DOHH2 (cell line): ENCODE results near the gene WDR27.

Source experiments
- H3F3A ChIP-seq: fragments of 200-600 bp; sonication (generic), shearing (Covaris generic); 2 replicates; pipeline ENCODE4 v1.6.0; 2016; ENCODE audit warnings: antibody characterized with exemption, mild to moderate bottlenecking; ENCODE audit not compliant: control insufficient read depth, insufficient read depth
- H3K27ac ChIP-seq: fragments of 200-600 bp; sonication (generic); 2 replicates; pipeline ENCODE4 v1.5.1; 2014; ENCODE audit warnings: low read depth, mild to moderate bottlenecking, low read length, moderate library complexity
- H3K27me3 ChIP-seq: fragments of 200-600 bp; sonication (generic); 2 replicates; pipeline ENCODE4 v1.6.1; 2014; ENCODE audit warnings: mild to moderate bottlenecking, low read length, mixed read lengths; ENCODE audit not compliant: control insufficient read depth
- H3K36me3 ChIP-seq: fragments of 200-600 bp; sonication (generic); 2 replicates; pipeline ENCODE4 v1.6.1; 2014; ENCODE audit warnings: mild to moderate bottlenecking, low read length, moderate library complexity, mixed read lengths; ENCODE audit not compliant: control insufficient read depth
- H3K4me1 ChIP-seq: fragments of 200-600 bp; sonication (generic); 2 replicates; pipeline ENCODE4 v1.6.1; 2014; ENCODE audit warnings: mild to moderate bottlenecking, low read length, mixed read lengths; ENCODE audit not compliant: control insufficient read depth
- H3K4me2 ChIP-seq: fragments of 200-600 bp; sonication (generic); 2 replicates; pipeline ENCODE4 v1.6.0; 2014; ENCODE audit warnings: mild to moderate bottlenecking, low read length, moderate library complexity
- H3K4me3 ChIP-seq: fragments of 200-600 bp; sonication (generic); 2 replicates; pipeline ENCODE4 v1.5.1; 2014; ENCODE audit warnings: mild to moderate bottlenecking, low read length, mixed read lengths
- H3K79me2 ChIP-seq: fragments of 200-600 bp; sonication (generic); 2 replicates; pipeline ENCODE4 v1.6.1; 2014; ENCODE audit warnings: mild to moderate bottlenecking, low read length, mixed read lengths; ENCODE audit not compliant: control insufficient read depth
- H3K9me2 ChIP-seq: fragments of 200-600 bp; sonication (generic); replicated peaks from 2 replicates; pipeline ENCODE4 v1.6.1; 2014; ENCODE audit warnings: mild to moderate bottlenecking, low read length, mixed read lengths; ENCODE audit not compliant: control insufficient read depth
- H3K9me3 ChIP-seq: fragments of 200-600 bp; sonication (generic); 2 replicates; pipeline ENCODE4 v1.6.1; 2014; ENCODE audit warnings: antibody characterized with exemption, low read length, mixed read lengths; ENCODE audit not compliant: control insufficient read depth, insufficient read depth
- H4K20me1 ChIP-seq: fragments of 200-600 bp; sonication (generic); 2 replicates; pipeline ENCODE4 v1.6.0; 2014; ENCODE audit warnings: low read depth, mild to moderate bottlenecking, antibody characterized with exemption, low read length, moderate library complexity; ENCODE audit not compliant: control insufficient read depth, insufficient read depth
- EZH2phosphoT487 ChIP-seq: fragments of 200-600 bp; sonication (generic); IDR thresholded peaks from 2 replicates; pipeline ENCODE4 v1.6.1; 2017; ENCODE audit warnings: borderline replicate concordance, mild to moderate bottlenecking, antibody characterized with exemption, low read length, moderate library complexity, mixed read lengths
- TF ChIP-seq, protein P1 (sequence below): fragments of 200-600 bp; sonication (generic); IDR thresholded peaks from one replicate; pipeline ENCODE4 v1.5.1; 2014; ENCODE audit warnings: antibody characterized with exemption, mild to moderate bottlenecking, low read depth, low read length; ENCODE audit not compliant: poor library complexity, severe bottlenecking

Gene WDR27

DNA sequence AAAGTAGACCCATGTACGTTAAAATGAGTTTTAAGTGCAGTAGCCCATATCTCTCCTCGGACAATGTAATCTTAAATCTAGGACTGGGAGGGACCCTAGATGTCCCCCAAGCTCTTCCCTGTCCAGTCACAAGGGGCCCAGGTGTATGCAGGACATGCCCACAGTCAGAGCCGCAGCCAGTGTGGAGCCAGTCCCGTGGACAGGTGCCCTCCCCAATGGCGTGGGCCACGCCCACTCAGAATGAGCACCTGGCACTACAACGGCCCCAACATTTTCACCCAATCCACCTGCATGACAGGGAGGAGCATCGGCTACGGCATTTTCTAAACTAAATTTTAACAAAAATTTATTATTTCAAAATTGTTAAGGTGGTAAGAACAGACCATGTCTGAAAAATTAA, 53.2 kb downstream of the WDR27 start:
- H3K9me2 ChIP-seq: no peaks in the 10 kb centered on the region
- TF ChIP-seq EZH2phosphoT487: no peak
- TF ChIP-seq, protein P1, sequence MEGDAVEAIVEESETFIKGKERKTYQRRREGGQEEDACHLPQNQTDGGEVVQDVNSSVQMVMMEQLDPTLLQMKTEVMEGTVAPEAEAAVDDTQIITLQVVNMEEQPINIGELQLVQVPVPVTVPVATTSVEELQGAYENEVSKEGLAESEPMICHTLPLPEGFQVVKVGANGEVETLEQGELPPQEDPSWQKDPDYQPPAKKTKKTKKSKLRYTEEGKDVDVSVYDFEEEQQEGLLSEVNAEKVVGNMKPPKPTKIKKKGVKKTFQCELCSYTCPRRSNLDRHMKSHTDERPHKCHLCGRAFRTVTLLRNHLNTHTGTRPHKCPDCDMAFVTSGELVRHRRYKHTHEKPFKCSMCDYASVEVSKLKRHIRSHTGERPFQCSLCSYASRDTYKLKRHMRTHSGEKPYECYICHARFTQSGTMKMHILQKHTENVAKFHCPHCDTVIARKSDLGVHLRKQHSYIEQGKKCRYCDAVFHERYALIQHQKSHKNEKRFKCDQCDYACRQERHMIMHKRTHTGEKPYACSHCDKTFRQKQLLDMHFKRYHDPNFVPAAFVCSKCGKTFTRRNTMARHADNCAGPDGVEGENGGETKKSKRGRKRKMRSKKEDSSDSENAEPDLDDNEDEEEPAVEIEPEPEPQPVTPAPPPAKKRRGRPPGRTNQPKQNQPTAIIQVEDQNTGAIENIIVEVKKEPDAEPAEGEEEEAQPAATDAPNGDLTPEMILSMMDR: no peak
- no peaks in the 10 kb centered on the region for H3K9me3 ChIP-seq
- no peak overlapping the region for H3K4me2 ChIP-seq
- no peak overlapping the region for H3K27ac ChIP-seq
- H3K36me3 ChIP-seq: no peaks in the 10 kb centered on the region; the same call in 1 of the 2 replicates
- no peaks in the 10 kb centered on the region for H4K20me1 ChIP-seq
- no peak overlapping the region for H3K4me3 ChIP-seq
- no peaks in the 10 kb centered on the region for H3K79me2 ChIP-seq
- H3F3A ChIP-seq: no peaks in the 10 kb centered on the region
- no peaks in the 10 kb centered on the region for H3K27me3 ChIP-seq
- no peaks in the 10 kb centered on the region for H3K4me1 ChIP-seq

DNA sequence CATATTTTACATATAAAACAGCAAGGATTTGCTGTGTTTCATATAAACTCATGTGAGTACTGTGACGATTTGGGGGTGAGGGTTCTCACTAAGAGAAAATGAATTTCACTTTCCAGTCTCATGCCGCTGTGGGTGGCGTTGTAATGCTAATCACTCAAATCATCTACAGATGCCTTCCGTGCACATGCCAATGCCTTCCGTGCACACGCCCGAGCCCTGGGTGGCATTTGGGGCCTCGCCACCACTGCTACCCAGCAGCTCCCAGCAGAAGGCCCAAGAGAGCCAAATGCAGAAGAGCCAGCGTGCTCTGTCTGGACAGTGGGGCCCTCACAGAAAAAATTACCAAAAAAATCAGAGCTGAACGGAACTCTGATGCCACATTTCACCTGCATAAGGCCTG, 53.7 kb downstream of the WDR27 start:
- no peaks in the 10 kb centered on the region for H3K79me2 ChIP-seq
- no peak overlapping the region for H3K4me3 ChIP-seq
- no peaks in the 10 kb centered on the region for H4K20me1 ChIP-seq
- H3F3A ChIP-seq: no peaks in the 10 kb centered on the region
- no peaks in the 10 kb centered on the region for H3K9me2 ChIP-seq
- no peaks in the 10 kb centered on the region for H3K4me1 ChIP-seq
- H3K4me2 ChIP-seq: no peak overlapping the region
- TF ChIP-seq EZH2phosphoT487: no peak
- TF ChIP-seq, protein P1: no peak
- no peaks in the 10 kb centered on the region for H3K27me3 ChIP-seq
- H3K27ac ChIP-seq: no peak overlapping the region
- no peaks in the 10 kb centered on the region for H3K9me3 ChIP-seq
- H3K36me3 ChIP-seq: no peaks in the 10 kb centered on the region; the same call in 1 of the 2 replicates

DNA sequence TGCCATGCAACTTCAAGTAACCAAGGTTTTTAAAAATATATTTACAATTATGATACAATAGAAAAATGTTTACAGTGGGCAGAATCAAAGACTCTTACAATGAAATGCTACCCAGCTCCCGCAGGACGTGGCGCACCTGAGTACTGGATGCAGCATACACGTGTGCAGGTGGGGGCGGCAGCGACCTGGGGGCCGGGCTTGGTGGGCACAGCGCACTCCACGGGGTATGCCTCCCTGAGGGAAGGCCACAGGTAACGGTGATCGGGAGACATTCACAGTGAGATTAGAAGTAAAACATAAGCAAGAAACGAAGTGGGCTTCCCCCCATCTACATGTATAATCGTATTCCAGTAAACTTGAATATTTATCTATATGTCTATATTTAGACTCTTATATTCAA, 54.2 kb downstream of the WDR27 start:
- Histone ChIP-seq H3K79me2 (no peaks in the 10 kb centered on the region), H3K36me3 (no peaks in the 10 kb centered on the region; the same call in 1 of the 2 replicates), H3K27ac (no peak overlapping the region), H3K4me1 (no peaks in the 10 kb centered on the region), H3K4me3 (no peak overlapping the region), H3F3A (no peaks in the 10 kb centered on the region), H3K9me2 (no peaks in the 10 kb centered on the region), H3K27me3 (no peaks in the 10 kb centered on the region), H3K4me2 (no peak overlapping the region), H3K9me3 (no peaks in the 10 kb centered on the region), H4K20me1 (no peaks in the 10 kb centered on the region)
- TF ChIP-seq, protein P1: no peak
- TF ChIP-seq EZH2phosphoT487: no peak
